NCI-H1417 treated with DMSO at 0.1 percent for 48 hours (cell line): ENCODE results near the gene SH3GL2.

Source experiments
- DNase-seq: peaks from one replicate; lab custom pipeline; 2025; lab: John Stamatoyannopoulos, UW

Gene SH3GL2

GRCh38 chr9:17658237-17658636, 79.4 kb downstream of the SH3GL2 start:
- DNase-seq, result no peak

DNA sequence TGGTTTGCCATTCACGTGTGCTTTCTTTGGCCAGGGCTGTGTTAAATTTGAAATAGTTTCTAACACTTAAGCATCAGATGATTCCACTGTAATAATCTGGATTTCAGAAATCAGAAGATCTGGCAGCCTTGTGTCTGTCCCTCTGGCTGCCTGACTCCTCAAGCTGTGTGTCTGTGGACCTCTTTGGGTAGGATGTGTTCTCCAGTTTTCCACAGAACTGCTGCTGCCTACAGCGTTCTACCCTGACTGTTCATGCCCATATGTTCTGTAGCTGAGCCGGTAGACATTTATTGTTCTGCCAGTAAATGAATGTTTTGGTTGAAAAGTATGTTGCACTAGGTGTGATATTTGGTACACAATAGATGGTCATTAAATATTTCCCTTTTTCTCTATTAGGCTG, 81.3 kb downstream of the SH3GL2 start:
- no peak for DNase-seq

GRCh38 chr9:17665450-17665849, 86.6 kb downstream of the SH3GL2 start:
- no peak for DNase-seq

DNA sequence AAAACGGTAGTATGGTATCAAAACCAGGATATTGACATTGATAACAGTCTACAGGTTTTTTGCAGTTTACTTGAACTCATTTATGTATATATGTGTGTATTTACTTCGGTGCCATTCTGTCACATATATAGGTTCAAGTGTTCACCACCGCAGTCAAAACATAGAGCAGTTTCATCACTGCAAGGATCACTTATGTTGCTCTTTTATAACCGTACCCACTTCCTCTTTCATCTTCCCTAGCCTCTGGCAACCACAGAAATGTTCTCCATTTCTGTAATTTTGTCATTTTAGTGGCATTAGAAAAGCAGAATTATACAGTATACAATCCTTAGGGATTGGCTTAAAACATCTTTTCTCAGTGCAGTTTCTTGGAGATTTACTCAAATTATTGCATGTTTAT, 90.3 kb downstream of the SH3GL2 start:
- no peak for DNase-seq

GRCh38 chr9:17682684-17683083, 103.8 kb downstream of the SH3GL2 start:
- no peak for DNase-seq

- no peak for DNase-seq
Observed at GRCh38 chr9:17688834-17689233, 110.0 kb downstream of the SH3GL2 start.

- no peak for DNase-seq
Observed at GRCh38 chr9:17694336-17694735, 115.5 kb downstream of the SH3GL2 start.

DNA sequence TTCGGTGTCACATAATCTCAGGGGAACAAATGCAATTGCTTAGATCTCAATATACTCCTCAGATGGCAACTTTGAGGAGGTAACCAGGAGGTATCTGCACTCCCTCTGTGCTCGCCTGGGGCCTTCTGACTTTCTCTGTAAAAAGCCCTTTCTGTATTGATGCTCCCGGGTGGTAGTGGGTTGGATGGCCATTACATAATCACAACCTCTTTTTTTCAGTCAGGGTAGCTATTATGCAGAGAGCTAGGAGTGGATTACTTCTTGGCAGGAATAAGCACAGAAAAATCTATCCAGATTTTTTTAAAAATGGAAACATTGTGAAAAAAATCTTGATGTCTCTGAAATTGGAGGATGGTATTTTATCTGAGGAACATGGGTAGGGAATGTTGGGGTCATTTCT, 116.6 kb downstream of the SH3GL2 start:
- DNase-seq, result no peak

DNA sequence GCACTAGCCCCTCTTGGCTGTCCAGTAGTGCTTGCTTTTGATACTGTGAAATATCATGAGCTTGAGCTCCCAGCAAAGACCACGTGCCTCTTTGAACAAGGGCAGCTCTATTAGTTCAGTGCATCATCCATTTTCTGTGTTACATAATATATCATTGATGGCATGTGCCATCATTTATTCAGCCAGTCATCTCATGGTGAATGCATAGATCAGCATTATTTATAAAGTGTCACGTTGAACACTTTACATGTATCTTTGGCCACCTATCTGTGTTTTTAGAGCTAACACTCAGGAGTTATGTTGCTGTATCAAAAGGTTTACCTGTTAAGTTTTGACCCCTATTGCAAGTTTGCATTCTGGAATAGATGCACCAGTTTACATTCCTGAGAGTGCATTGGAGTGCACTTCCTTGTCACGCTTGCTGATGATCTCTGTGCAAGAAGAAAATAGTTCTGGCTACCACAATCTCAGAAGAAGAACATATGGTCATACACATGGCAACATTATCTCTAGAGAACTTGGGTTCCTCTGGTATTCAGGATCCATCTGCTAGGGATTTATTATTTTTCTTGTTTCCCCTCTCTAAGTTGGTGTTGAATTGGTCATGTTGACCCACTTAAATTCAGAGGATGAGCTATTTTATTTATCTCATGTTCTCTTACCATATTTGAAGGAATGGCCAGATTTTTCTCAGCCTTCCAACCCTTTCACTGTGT, 120.9 kb downstream of the SH3GL2 start:
- no peak for DNase-seq

DNA sequence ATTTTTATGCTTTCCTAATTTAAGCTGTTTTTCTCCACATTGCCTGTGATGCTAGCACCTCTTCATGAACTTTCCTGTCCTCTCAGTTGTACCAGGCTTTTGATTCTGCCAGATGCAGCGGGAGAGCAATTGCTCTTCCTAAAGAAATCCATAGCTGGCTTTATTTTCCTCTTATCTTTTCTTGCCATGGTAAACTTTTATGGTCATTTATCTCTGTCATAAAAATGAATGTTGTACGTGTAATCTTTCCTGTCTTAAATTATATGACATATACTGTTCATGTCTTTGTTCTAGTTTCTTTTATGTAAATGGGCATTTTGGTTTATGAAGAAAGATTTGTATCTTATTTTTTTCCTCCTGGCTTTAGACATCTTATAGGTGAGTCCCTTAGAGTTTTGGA, 127.5 kb downstream of the SH3GL2 start:
- DNase-seq, result no peak

GRCh38 chr9:17719053-17719452, 140.2 kb downstream of the SH3GL2 start:
- no peak for DNase-seq

GRCh38 chr9:17721954-17722353, 143.1 kb downstream of the SH3GL2 start:
- no peak for DNase-seq

DNA sequence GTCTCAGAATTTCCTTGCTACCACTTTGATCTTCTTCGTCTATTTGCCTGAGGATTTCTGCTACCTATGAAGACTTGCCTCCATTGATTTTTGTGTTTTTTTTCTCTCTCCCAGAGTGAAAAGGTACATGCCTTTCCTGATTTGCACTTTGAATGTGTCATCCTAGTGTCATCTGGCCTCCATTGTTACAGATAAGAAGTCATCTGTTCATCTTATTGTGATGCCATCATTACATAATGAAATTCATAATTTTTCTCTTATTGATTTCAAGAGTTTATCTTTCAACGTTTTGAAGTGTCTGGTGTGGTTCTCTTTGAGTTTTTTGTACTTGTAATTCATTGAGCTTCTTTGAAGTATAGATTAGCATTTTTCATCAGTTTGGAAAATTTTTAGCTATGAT, 144.8 kb downstream of the SH3GL2 start:
- no peak for DNase-seq

DNA sequence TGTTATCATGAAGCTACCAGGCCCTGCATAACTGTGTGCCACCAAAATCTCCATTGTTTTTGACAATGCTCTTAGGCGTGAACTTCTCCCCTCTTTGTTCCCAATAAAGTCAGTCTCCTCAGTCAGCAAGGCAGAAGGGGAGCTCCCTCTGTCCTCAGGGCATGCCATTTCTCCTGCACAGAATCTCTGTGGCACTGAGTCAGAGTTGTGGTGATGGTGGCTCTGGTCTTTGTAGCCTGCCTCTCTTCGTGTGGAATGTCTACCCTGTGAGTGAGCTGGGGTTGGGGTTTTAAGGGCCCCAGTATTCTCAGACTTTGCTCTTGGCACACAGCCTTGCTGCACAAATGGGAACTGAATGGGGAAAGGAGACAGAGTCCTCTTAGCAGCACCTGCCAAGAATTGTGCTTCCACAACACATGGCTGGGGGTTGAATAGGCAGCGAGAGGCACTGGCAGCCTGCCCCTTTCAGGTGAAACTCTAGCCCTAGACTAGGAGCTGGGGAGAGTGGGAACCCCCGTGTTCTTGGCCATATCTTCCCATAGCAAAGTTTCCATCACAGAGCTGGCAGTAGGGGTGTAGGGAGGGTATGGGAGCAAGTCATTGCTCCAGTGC, 146.6 kb downstream of the SH3GL2 start:
- no peak for DNase-seq

DNA sequence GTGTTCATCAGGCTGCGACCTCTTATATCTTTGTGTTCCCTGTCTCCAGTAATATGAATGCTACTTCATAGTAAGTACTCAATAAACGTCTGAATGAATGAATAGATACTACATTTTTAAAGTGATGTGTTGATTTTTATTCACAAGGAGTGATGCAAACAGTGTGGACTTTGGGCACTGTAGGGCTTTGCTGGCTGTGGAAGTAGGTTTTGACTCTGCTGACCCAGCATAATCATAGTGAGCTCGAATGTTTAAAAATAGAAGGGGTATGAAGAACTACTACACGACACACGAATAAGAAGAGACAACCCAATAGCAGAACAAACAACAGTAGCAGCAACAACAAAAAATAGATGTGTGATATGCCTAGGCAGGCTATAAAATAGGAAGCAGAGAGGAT, 147.4 kb downstream of the SH3GL2 start:
- DNase-seq, result no peak

DNA sequence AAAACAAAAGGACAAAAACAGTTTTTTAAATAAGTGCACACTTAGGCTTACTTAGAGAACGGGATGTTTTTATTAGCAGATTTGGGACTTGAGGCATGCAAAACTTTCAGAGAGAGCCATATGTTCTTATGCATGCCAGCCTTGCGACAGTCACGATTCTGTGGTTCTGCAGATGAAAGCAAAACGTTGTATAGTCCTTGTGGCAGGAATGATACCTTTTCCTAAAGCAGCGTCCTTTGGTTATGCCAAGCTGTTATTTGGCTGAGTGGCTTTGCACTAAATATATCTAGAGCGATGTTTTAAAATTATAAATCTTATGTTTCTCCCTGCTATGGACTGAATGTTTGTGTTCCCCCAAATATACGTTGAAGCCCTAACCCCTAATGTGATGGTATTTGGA, 152.0 kb downstream of the SH3GL2 start:
- DNase-seq, result no peak

DNA sequence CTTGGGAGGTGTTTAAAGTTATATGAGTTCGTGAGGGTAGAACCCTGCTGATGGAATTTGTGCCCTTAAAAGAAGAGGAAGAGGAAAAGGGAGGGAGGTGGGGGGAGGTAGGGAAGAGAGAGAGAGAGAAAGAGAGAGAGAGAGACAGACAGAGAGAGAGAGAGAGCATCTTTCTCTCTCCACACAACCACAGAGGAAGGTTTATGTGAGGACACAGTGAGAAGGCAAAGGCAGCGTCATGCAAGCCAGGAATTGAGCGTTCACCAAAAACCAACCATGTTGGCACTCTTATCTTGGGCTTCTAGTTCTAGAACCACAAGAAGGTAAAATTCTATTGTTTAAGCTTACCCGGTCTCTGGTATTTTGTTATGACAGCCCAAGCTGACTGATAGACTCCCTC, 152.4 kb downstream of the SH3GL2 start:
- DNase-seq, result no peak

GRCh38 chr9:17734674-17735073, 155.8 kb downstream of the SH3GL2 start:
- DNase-seq, result no peak

GRCh38 chr9:17735859-17736258, 157.0 kb downstream of the SH3GL2 start:
- DNase-seq, result no peak

DNA sequence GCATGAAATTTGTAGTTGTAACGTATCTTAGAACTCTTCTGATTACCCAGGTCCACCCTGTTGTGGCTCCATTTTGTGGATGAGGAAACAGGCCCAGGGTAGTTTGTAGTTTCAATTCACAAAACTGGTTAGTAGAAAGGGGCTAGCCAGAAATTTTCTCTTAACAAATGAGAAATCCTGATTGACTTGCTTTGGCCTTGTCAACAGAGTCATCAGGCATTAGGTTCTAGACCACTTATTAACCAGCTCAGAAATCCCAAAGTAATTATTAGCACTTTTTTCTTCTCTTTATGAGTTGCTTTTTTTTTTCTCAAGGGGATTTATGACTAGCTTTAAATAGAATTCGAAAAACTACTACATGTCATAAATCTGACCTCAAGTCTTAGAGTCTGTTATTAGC, 160.2 kb downstream of the SH3GL2 start:
- DNase-seq, result no peak

DNA sequence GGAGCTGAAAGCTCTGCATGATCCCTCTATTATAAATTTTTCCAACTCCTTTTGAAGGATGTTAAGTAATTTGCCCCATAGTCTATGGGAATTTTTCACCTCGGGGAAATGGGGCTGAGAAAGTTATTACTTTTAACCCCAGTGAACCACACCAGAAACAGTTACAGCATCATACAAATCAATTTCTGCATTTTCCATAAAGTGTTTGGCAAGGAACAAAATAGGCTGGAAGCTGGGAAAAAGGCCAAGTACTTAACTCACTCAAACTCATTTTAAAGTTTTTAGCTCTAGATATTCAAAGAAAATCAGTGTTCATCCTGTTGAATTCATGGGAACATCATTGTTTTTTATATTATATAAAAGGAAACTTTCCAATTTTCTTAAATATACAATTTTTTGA, 160.9 kb downstream of the SH3GL2 start:
- no peak for DNase-seq

DNA sequence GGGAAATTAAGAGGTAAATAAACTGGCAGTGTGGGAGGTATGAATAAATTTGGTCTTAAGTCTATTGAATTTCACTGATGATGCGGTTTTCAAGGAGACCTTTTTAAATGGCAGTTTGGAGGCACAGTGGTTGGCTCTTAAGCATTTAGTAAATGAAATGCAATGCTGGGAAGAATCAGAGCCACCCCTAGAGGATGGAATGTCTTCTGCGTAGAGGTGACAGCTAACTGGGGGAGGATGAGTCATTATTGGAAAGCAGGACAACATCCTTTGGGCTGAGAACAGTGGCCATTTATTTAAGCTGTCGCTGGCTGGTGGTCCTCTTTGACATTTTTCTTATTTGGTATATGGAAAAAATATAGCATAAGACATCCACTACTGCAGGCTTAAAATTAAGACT, 163.2 kb downstream of the SH3GL2 start:
- DNase-seq, result no peak

- DNase-seq, result no peak
Observed at GRCh38 chr9:17744786-17745185, 165.9 kb downstream of the SH3GL2 start.

GRCh38 chr9:17750269-17750668, 171.4 kb downstream of the SH3GL2 start:
- DNase-seq, result no peak
